AG09319 (cell line): Measurements from ENCODE around the gene RDH16.

ENCODE experiments used
- DNase-seq: peaks from one replicate; pipeline ENCODE4 v3.0.0-alpha.2; 2010; ENCODE audit warnings: low read depth; ENCODE audit errors: extremely low read depth
- TF ChIP-seq, protein P1 (sequence below): IDR thresholded peaks from 2 replicates; pipeline ENCODE4 v1.5.1; 2011; ENCODE audit warnings: low read depth, mild to moderate bottlenecking, inconsistent platforms, low read length, moderate library complexity

RDH16 gene

DNA sequence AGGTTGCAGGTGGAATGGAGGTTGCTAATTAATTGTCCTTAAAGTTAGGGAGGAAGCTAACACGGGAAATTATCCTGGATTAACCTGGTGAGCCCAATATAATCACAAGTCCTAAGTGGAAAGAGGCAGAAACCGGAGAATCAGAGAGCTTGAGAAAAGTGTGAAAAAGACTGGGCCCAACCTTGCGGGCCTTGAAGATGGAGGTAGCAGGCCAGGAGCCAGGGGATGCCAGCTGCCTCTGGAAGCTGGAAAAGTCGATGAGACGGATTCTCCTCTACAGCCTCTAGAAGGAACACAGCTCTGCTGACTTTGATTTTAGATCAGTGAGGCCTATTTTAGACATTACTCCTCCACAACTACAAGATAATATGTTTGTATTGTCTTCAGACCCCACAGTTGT lies 25.3 kb downstream of the RDH16 start:
- TF ChIP-seq, protein P1, sequence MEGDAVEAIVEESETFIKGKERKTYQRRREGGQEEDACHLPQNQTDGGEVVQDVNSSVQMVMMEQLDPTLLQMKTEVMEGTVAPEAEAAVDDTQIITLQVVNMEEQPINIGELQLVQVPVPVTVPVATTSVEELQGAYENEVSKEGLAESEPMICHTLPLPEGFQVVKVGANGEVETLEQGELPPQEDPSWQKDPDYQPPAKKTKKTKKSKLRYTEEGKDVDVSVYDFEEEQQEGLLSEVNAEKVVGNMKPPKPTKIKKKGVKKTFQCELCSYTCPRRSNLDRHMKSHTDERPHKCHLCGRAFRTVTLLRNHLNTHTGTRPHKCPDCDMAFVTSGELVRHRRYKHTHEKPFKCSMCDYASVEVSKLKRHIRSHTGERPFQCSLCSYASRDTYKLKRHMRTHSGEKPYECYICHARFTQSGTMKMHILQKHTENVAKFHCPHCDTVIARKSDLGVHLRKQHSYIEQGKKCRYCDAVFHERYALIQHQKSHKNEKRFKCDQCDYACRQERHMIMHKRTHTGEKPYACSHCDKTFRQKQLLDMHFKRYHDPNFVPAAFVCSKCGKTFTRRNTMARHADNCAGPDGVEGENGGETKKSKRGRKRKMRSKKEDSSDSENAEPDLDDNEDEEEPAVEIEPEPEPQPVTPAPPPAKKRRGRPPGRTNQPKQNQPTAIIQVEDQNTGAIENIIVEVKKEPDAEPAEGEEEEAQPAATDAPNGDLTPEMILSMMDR, result no peak
- DNase-seq, result no peak

DNA sequence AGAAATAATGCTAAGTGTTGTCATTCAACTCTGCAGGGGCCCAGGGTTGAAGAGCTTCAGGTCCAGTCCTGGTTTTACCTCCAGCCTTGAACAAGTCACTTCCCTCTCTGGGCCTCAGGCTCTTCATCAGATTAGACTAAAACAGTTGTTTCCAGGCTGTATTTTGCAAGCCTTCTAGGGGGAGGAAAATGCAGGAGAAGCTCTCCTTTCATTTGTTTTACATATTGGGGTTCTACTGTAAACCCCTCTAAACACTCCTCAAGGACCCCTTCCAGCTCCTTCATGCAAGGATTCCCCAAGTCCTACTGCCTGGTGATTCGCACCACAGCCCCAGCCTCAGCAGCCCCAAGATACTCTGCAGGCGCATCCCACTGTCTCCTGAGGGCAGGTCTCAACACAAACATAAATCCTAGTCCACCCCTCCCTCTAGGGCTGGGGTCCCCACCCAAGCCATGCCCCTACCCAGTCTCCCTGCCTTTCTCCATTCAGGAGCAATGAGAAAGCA lies 25.9 kb downstream of the RDH16 start:
- DNase-seq, result no peak
- TF ChIP-seq, protein P1, result no peak

DNA sequence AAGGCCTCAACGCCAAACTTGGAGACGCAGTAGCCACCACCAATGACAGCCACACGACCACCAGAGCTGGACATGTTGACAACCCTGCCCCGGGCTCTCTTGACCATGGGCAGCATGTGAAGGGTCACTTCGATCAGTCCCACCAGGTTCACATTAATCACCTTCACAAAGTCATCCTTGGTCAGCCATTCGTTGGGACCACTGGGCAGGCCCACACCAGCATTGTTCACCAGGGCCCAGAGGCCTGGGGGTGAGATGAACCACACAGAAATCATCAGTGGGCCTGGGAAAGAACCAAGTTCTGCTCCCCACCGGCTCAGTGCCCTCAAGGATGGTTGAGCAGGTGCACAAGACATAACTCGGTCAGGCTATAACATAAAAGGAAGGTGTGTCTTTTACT lies 27.2 kb downstream of the RDH16 start:
- TF ChIP-seq, protein P1, result no peak
- no peak for DNase-seq

DNA sequence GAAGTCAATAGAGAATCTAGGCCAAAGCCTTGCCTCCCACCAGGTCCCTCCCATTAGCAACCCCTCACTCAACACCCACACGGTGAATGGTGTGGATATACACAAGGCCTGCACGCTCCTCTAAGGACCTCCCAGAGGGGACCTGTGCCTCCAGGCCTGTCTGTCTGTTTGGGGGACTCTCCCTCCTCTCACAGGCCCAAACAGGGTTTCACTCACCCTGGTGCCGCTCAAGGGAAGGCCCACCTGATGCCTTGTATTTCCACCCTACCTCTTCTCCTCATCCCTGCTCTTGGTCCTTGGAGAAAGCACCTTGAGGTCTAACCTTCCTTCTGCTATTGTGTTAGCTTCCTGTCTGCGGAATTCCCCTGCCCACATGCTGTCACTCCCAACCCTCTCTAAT lies 27.6 kb downstream of the RDH16 start:
- TF ChIP-seq, protein P1, result no peak
- no peak for DNase-seq

DNA sequence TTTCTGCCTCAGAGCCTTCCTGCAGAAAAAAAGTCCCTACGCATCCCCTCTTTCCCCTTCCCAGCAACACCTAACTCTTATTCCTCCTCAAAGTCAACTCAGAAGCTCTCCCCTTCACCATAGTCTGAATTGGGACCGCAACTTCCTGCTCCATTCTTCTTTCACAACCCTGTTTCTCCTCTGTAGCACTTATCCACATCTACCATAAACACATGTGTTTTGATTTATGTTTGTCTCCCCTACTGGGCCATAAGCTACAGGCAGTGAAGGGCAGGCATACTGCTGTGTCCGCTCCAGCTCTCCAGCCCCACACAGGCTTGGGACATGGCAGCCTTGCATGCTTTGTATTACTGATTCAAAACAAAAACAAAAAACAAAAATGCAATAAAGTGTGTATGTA lies 29.1 kb downstream of the RDH16 start:
- DNase-seq, result no peak
- TF ChIP-seq, protein P1, result no peak

DNA sequence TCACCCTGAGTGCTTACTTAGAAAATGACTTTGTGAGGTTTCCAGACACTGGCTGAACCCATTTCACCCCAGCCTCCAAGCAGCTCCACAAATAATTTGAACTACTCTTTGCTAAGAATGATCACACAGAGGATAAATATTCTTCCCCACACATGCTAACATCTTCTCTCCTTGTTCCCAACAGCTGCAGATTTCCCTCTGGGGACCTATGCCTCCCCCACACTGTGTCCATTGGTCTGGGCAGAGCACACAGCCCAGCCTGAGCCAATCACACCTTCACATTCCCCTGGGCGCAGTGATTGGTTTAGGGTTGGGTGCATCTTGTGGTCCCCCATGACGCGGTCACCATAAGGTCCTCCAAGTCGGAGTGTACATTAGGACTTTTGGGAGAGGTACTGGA lies 30.1 kb downstream of the RDH16 start:
- no peak for DNase-seq
- TF ChIP-seq, protein P1, result no peak

DNA sequence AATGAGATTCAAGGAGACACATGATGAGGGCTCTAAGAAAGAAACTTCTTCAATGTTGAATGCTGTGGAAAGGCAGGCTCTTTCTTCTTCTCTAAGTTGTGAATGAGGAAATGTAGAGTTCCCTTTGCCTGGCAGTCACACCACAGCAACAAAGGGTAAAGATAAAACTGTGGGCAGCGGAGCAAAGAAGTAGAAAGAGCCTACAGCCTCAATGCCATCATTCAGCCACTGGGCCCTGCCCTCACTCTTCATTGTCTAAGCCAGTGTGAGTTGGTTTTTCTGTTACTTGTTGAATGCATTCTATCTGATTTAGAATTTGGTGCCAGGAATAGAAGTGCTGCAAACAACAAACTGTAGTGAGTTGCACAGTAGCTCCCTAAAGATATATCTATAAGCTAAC lies 35.4 kb downstream of the RDH16 start:
- TF ChIP-seq, protein P1, result no peak
- no peak for DNase-seq
